HCT116 (cell line): ENCODE measurements around the gene FNDC3B. TPM values are rescaled to one million over a fixed set of nuclear protein-coding genes. Genes with fewer than 3 reads are reported as not detected.

Source experiments
- ATAC-seq: fragments of 200-7000 bp; cut with Tn5 transposase; 2 replicates; pipeline ENCODE4 v1.9.1; 2020; ENCODE audit warnings: mild to moderate bottlenecking, moderate library complexity
- BruUV-seq: library from RNA; stranded (reverse); fragments of 400-500 nt; replicated peaks from 2 replicates; lab custom pipeline; 2021; lab: Mats Ljungman, UMichigan
- CTCF ChIA-PET: fragments of 300-600 bp; sonication (Branson Sonifier 250); formaldehyde crosslinking; loops from one replicate; lab custom pipeline; 2021; ENCODE audit warnings: antibody characterized with exemption; lab: Charles Lee
- POLR2A ChIA-PET: fragments of 300-600, 350-600 bp; sonication (Branson Sonifier 250); formaldehyde crosslinking; loops from one replicate; lab custom pipeline; 2021; ENCODE audit warnings: antibody characterized with exemption; lab: Charles Lee
- RAD21 ChIA-PET, 2 experiments: fragments of 300-600 bp; sonication (Branson Sonifier 250); formaldehyde crosslinking; loops; one replicate each; lab custom pipeline; 2023; ENCODE audit warnings: low total read pairs in 2 of 2; ENCODE audit not compliant: uncharacterized antibody in 2 of 2, unreplicated experiment in 2 of 2, low non-redundant PET in 1 of 2; lab: Charles Lee
- DNase-seq: peaks from one replicate; pipeline ENCODE4 v3.0.0-alpha.2; 2010; ENCODE audit warnings: low read depth, low spot score
- H2AFZ ChIP-seq: fragments of 200-600 bp; shearing (Covaris generic), sonication (generic); 2 replicates; pipeline ENCODE4 v1.6.1; 2017; ENCODE audit warnings: low read depth, mixed run types, mixed read lengths, antibody characterized with exemption, low read length; ENCODE audit not compliant: poor library complexity, severe bottlenecking
- H3K27ac ChIP-seq: 2 replicates; pipeline ENCODE4 v1.5.1; 2012; ENCODE audit warnings: low read depth, low read length
- H3K27me3 ChIP-seq: fragments of 200-600 bp; sonication (generic); 2 replicates; pipeline ENCODE4 v1.6.1; 2016; ENCODE audit warnings: mixed run types, low read length, mixed read lengths; ENCODE audit not compliant: insufficient read depth
- H3K36me3 ChIP-seq, 2 experiments: fragments of 200-500 bp in 1 of 2; fragments of 200-600 bp in 1 of 2; sonication (Bioruptor generic) in 1 of 2; sonication (generic) in 1 of 2; 2 replicates each; pipeline versions ENCODE4 v1.5.1 to v1.6.1; 2014 to 2016; ENCODE audit warnings: low read length in 2 of 2, inconsistent platforms in 1 of 2, mixed read lengths in 1 of 2, mixed run types in 1 of 2; ENCODE audit not compliant: insufficient read depth in 2 of 2, control insufficient read depth in 1 of 2
- H3K4me1 ChIP-seq, 2 experiments: fragments of 200-600 bp in 1 of 2; sonication (generic) in 1 of 2; 2 replicates each; pipeline versions ENCODE4 v1.5.1 to v1.6.1; 2012 to 2017; ENCODE audit warnings: low read length in 2 of 2, inconsistent platforms in 1 of 2, mild to moderate bottlenecking in 1 of 2, mixed read lengths in 1 of 2, mixed run types in 1 of 2, moderate library complexity in 1 of 2; ENCODE audit not compliant: insufficient read depth in 2 of 2, control insufficient read depth in 1 of 2
- H3K4me2 ChIP-seq: fragments of 200-600 bp; sonication (generic); 2 replicates; pipeline ENCODE4 v1.6.1; 2017; ENCODE audit warnings: mixed run types, low read length, mixed read lengths
- H3K4me3 ChIP-seq, 2 experiments: fragments of 200-600 bp in 1 of 2; sonication (generic) in 1 of 2; replicated peaks in 1 of 2; 2 replicates each; pipeline ENCODE4 v1.5.1; 2011 to 2016; ENCODE audit warnings: low read length in 2 of 2, control low read depth in 1 of 2, low read depth in 1 of 2, mild to moderate bottlenecking in 1 of 2, mixed read lengths in 1 of 2, mixed run types in 1 of 2
- H3K79me2 ChIP-seq: fragments of 200-600 bp; sonication (generic); 2 replicates; pipeline ENCODE4 v1.6.1; 2017; ENCODE audit warnings: mild to moderate bottlenecking, mixed run types, low read length, moderate library complexity, mixed read lengths; ENCODE audit not compliant: insufficient read depth
- H3K9ac ChIP-seq: fragments of 200-600 bp; sonication (generic); 2 replicates; pipeline ENCODE4 v1.6.1; 2016; ENCODE audit warnings: low read length, mixed read lengths
- H3K9me2 ChIP-seq: fragments of 200-600 bp; sonication (generic), shearing (Covaris generic); 2 replicates; pipeline ENCODE4 v1.6.1; 2017; ENCODE audit warnings: mixed run types, mild to moderate bottlenecking, moderate library complexity; ENCODE audit not compliant: insufficient read depth
- H3K9me3 ChIP-seq, 2 experiments: fragments of 200-500 bp in 1 of 2; fragments of 200-600 bp in 1 of 2; sonication (Bioruptor generic) in 1 of 2; sonication (generic) in 1 of 2; 2 replicates each; pipeline ENCODE4 v1.6.1; 2014 to 2017; ENCODE audit warnings: low read length in 2 of 2, mixed read lengths in 2 of 2, inconsistent platforms in 1 of 2, low read depth in 1 of 2, mild to moderate bottlenecking in 1 of 2, mixed run types in 1 of 2, moderate library complexity in 1 of 2; ENCODE audit not compliant: control insufficient read depth in 1 of 2, insufficient read depth in 1 of 2
- H4K20me1 ChIP-seq: fragments of 200-600 bp; sonication (generic), shearing (Covaris generic); 2 replicates; pipeline ENCODE4 v1.6.1; 2017; ENCODE audit warnings: mixed run types, mild to moderate bottlenecking, moderate library complexity; ENCODE audit not compliant: insufficient read depth
- CTCF ChIP-seq, 3 experiments: fragments of 200-600 bp in 1 of 3; sonication (generic) in 1 of 3; IDR thresholded peaks in 2 of 3; conservative IDR thresholded peaks in 1 of 3; 2 replicates each; pipeline ENCODE4 v1.5.1; 2012 to 2017; ENCODE audit warnings: low read depth in 2 of 3, low read length in 2 of 3, antibody characterized with exemption in 1 of 3, borderline replicate concordance in 1 of 3, control low read depth in 1 of 3, mild to moderate bottlenecking in 1 of 3, mixed read lengths in 1 of 3, mixed run types in 1 of 3, moderate library complexity in 1 of 3; ENCODE audit not compliant: insufficient read depth in 1 of 3
- EGR1 ChIP-seq: IDR thresholded peaks from 2 replicates; pipeline ENCODE4 v1.6.1; 2012; ENCODE audit warnings: low read depth
- ELF1 ChIP-seq: IDR thresholded peaks from 2 replicates; pipeline ENCODE4 v1.6.1; 2012; ENCODE audit warnings: low read depth, borderline replicate concordance
- EZH2 ChIP-seq: fragments of 200-600 bp; sonication (generic); IDR thresholded peaks from 2 replicates; pipeline ENCODE4 v1.6.1; 2017; ENCODE audit warnings: antibody characterized with exemption, mixed run types
- EZH2phosphoT487 ChIP-seq: fragments of 200-600 bp; IDR thresholded peaks from 2 replicates; pipeline ENCODE4 v1.6.1; 2018; ENCODE audit warnings: antibody characterized with exemption, borderline replicate concordance
- FOSL1 ChIP-seq: IDR thresholded peaks from 2 replicates; pipeline ENCODE4 v1.6.1; 2012; ENCODE audit warnings: low read depth
- POLR2A ChIP-seq: IDR thresholded peaks from 2 replicates; pipeline ENCODE4 v1.7.0; 2011; ENCODE audit warnings: borderline replicate concordance; ENCODE audit not compliant: insufficient read depth, insufficient read length; ENCODE audit errors: extremely low read depth
- POLR2AphosphoS5 ChIP-seq: IDR thresholded peaks from 2 replicates; pipeline ENCODE4 v1.6.1; 2011; ENCODE audit warnings: mild to moderate bottlenecking, low read depth, low read length, moderate library complexity
- RAD21 ChIP-seq: IDR thresholded peaks from 2 replicates; pipeline ENCODE4 v1.6.1; 2012; ENCODE audit warnings: low read depth, mild to moderate bottlenecking
- REST ChIP-seq: IDR thresholded peaks from 2 replicates; pipeline ENCODE4 v1.6.1; 2012; ENCODE audit warnings: low read depth
- SIN3A ChIP-seq: IDR thresholded peaks from 2 replicates; pipeline ENCODE4 v1.6.1; 2012; ENCODE audit warnings: low read depth
- SP1 ChIP-seq: IDR thresholded peaks from 2 replicates; pipeline ENCODE4 v1.6.1; 2012; ENCODE audit warnings: low read depth
- SRF ChIP-seq: IDR thresholded peaks from 2 replicates; pipeline ENCODE4 v1.6.1; 2012; ENCODE audit warnings: low read depth
- YY1 ChIP-seq: IDR thresholded peaks from 2 replicates; pipeline ENCODE4 v1.6.1; 2011; ENCODE audit warnings: low read length, low read depth, moderate library complexity, mild to moderate bottlenecking; ENCODE audit not compliant: insufficient replicate concordance; ENCODE audit errors: extremely low read depth
- ZNF274 ChIP-seq: fragments of 200-500 bp; sonication (Bioruptor generic); IDR thresholded peaks from 2 replicates; pipeline ENCODE4 v1.6.1; 2014; ENCODE audit warnings: mild to moderate bottlenecking, low read depth, low read length, inconsistent platforms
- intact Hi-C: fragments of 100-400 bp; cut with micrococcal nuclease; formaldehyde crosslinking; loops from 2 replicates; pipeline ENCODE4 v1.10.0; 2022
- total RNA-seq: library from RNA; stranded (reverse); gene quantifications from one replicate; pipeline ENCODE4 v1.2.1, GENCODE V29; 2021; ENCODE audit not compliant: unreplicated experiment
- TF ChIP-seq, protein P1 (sequence below): IDR thresholded peaks from 2 replicates; pipeline ENCODE4 v1.6.1; 2012

The FNDC3B gene
- total RNA-seq, 1 experiment from 2014 or later, result 45.7 TPM

- ChIA-PET POLR2A (no interaction called here), CTCF (no interaction called here), RAD21 (no interaction called here)
- ATAC-seq (no peak), DNase-seq (no peak)
- H3K4me3 ChIP-seq, result no peak overlapping the region
- no peaks in the 10 kb centered on the region for H4K20me1 ChIP-seq
- no TSS peak for BruUV-seq
- H3K79me2 ChIP-seq, result no peaks in the 10 kb centered on the region
- H3K4me1 ChIP-seq, result peaks cover 0 to 2% of the 10 kb centered on the region in 2 experiments; a peak in 1 of 4 replicates
- intact Hi-C loops, result no loop called here
- no peaks in the 10 kb centered on the region for H3K36me3 ChIP-seq
- no peak overlapping the region for H2AFZ ChIP-seq
- H3K9me2 ChIP-seq, result no peaks in the 10 kb centered on the region
- TF ChIP-seq POLR2A (no peak), FOSL1 (no peak), EZH2phosphoT487 (no peak), RAD21 (no peak), CTCF (IDR thresholded peaks at IDR 0.05 in 2 of 3, conservative IDR thresholded peaks at IDR 0.05 in 1 of 3; ENCODE audit: borderline replicate concordance in 1 of 3, insufficient read depth in 1 of 3, low read depth in 2 of 3, low read length in 2 of 3) (no peak), SP1 (no peak), SRF (no peak)
- H3K4me2 ChIP-seq, result no peak overlapping the region
- H3K9me3 ChIP-seq, result no peaks in the 10 kb centered on the region
- no peaks in the 10 kb centered on the region for H3K27me3 ChIP-seq
- H3K9ac ChIP-seq, result no peak overlapping the region
- no peak overlapping the region for H3K27ac ChIP-seq
These were observed 15.5 kb upstream of the FNDC3B start for GRCh38 chr3:172023915-172024314.

GRCh38 chr3:172024679-172025078 lies 14.7 kb upstream of the FNDC3B start:
- ATAC-seq, result no peak
- no peak overlapping the region for H3K9ac ChIP-seq
- no peak for DNase-seq
- H4K20me1 ChIP-seq, result no peaks in the 10 kb centered on the region
- no peaks in the 10 kb centered on the region for H3K27me3 ChIP-seq
- H3K79me2 ChIP-seq, result no peaks in the 10 kb centered on the region
- no peaks in the 10 kb centered on the region for H3K36me3 ChIP-seq
- H3K4me3 ChIP-seq, result no peak overlapping the region
- H3K4me2 ChIP-seq, result no peak overlapping the region
- H3K9me3 ChIP-seq, result no peaks in the 10 kb centered on the region
- peaks cover 0 to 6% of the 10 kb centered on the region in 2 experiments; a peak in 2 of 4 replicates for H3K4me1 ChIP-seq
- RAD21 ChIA-PET, result no interaction called here
- POLR2A ChIA-PET, result no interaction called here
- H2AFZ ChIP-seq, result no peak overlapping the region
- no peak overlapping the region for H3K27ac ChIP-seq
- BruUV-seq, result no TSS peak
- H3K9me2 ChIP-seq, result no peaks in the 10 kb centered on the region
- intact Hi-C loops, result no loop called here
- CTCF ChIA-PET, result no interaction called here
- no peak for TF ChIP-seq EZH2phosphoT487
- no peak for TF ChIP-seq EGR1
- no peak for TF ChIP-seq EZH2
- no peak for TF ChIP-seq ELF1
- TF ChIP-seq, protein P1, sequence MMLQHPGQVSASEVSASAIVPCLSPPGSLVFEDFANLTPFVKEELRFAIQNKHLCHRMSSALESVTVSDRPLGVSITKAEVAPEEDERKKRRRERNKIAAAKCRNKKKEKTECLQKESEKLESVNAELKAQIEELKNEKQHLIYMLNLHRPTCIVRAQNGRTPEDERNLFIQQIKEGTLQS, result no peak
- TF ChIP-seq POLR2AphosphoS5, result no peak
- no peak for TF ChIP-seq SIN3A
- no peak for TF ChIP-seq ZNF274
- no peak for TF ChIP-seq SP1
- no peak for TF ChIP-seq FOSL1
- TF ChIP-seq POLR2A, result no peak
- no peak for TF ChIP-seq YY1
- no peak for TF ChIP-seq REST
